Lung (tissue), 12 donors: ENCODE data around the gene FOXP1. TPM values are rescaled to one million over a fixed set of nuclear protein-coding genes. Genes with fewer than 3 reads are reported as not detected.
A peak's percentile ranks its signal among the peaks of the same experiment; 100 is the strongest.

Experiments used
- ATAC-seq: fragments of 200-7000 bp; cut with Tn5 transposase; one replicate; pipeline ENCODE4 v1.9.1; 2020; ENCODE audit warnings: moderate number of reproducible peaks; ENCODE audit not compliant: insufficient read depth, low FRiP score
- DNase-seq, 3 donors: peaks; one replicate each; pipeline ENCODE4 v3.0.0-alpha.2; 2013 to 2017
- H3K27ac ChIP-seq, 2 donors: one replicate each; pipeline ENCODE4 v1.5.1; 2013; ENCODE audit warnings: mild to moderate bottlenecking in 2 of 2, moderate library complexity in 2 of 2, control low read depth in 1 of 2, inconsistent platforms in 1 of 2, low read depth in 1 of 2, low read length in 1 of 2
- H3K27me3 ChIP-seq, 3 donors: one replicate each; pipeline ENCODE4 v1.5.1; 2013; ENCODE audit warnings: low read length in 2 of 3; ENCODE audit not compliant: control insufficient read depth in 3 of 3, insufficient read depth in 3 of 3
- H3K36me3 ChIP-seq, 4 donors: one replicate each; pipeline ENCODE4 v1.5.1; 2013; ENCODE audit warnings: low read length in 4 of 4, mild to moderate bottlenecking in 1 of 4, moderate library complexity in 1 of 4; ENCODE audit not compliant: control insufficient read depth in 4 of 4, insufficient read depth in 4 of 4
- H3K4me1 ChIP-seq, 5 donors: one replicate each; pipeline ENCODE4 v1.5.1; 2013; ENCODE audit warnings: low read length in 5 of 5, mild to moderate bottlenecking in 2 of 5, moderate library complexity in 1 of 5; ENCODE audit not compliant: control insufficient read depth in 5 of 5, insufficient read depth in 5 of 5
- H3K4me3 ChIP-seq: one replicate; pipeline ENCODE4 v1.5.1; 2013; ENCODE audit warnings: mild to moderate bottlenecking, control low read depth, moderate library complexity
- H3K9ac ChIP-seq, 2 donors: one replicate each; pipeline ENCODE4 v1.5.1; 2013; ENCODE audit warnings: low read length in 2 of 2, control low read depth in 1 of 2; ENCODE audit not compliant: insufficient read depth in 1 of 2
- H3K9me3 ChIP-seq, 4 donors: one replicate each; pipeline ENCODE4 v1.5.1; 2013; ENCODE audit warnings: low read length in 3 of 4, mild to moderate bottlenecking in 1 of 4, moderate library complexity in 1 of 4; ENCODE audit not compliant: control insufficient read depth in 4 of 4, insufficient read depth in 3 of 4
- CTCF ChIP-seq: IDR thresholded peaks from 2 replicates; pipeline ENCODE4 v1.5.1; 2012; ENCODE audit warnings: mild to moderate bottlenecking; ENCODE audit errors: control extremely low read depth, extremely low read depth
- WGBS, 2 donors: extraction: QIAGEN DNeasy Blood & Tissue Kit; methylation state at CpG; one replicate each; pipeline ENCODE4 v1.1.7; 2013; 5-methylcytosine and 5-hydroxymethylcytosine counted together
- polyA plus RNA-seq, 2 donors: library from polyadenylated mRNA; stranded (reverse); fragments of 200-250 nt; gene quantifications; one replicate each; pipeline ENCODE4 v1.2.1, GENCODE V29; 2013
- total RNA-seq, 2 donors: library from RNA; depleted of rRNA in 1 of 2; stranded (reverse); fragments of >200 nt in 1 of 2; gene quantifications; one replicate each; pipeline ENCODE4 v1.2.1, GENCODE V29; 2014 to 2021
- donor health status: control.
- donor health status: control.
- donor health status: Bipolar disorder and iron deficiency.
- donor health status: healthy.
- donor health status: DM: yes; HTN: yes; CAD: no.

The FOXP1 gene
- total and polyA plus RNA-seq, 4 donors: 13.8 to 287 (median 73.9) TPM

GRCh38 chr3:71413572-71413971 lies 170.0 kb downstream of the FOXP1 start:
- H3K9ac ChIP-seq: no peak overlapping the region
- no peak for TF ChIP-seq CTCF
- 57 to 77% methylated on average over 3 of the region's 3 CpGs for WGBS, 2 donors
- ATAC-seq (no peak), DNase-seq (no peak)
- no peaks in the 10 kb centered on the region for H3K9me3 ChIP-seq
- peaks cover 0 to 17% (median 3%) of the 10 kb centered on the region in 5 donors for H3K4me1 ChIP-seq
- H3K36me3 ChIP-seq: no peaks in the 10 kb centered on the region
- H3K4me3 ChIP-seq: no peak overlapping the region
- H3K27ac ChIP-seq: no peak overlapping the region
- H3K27me3 ChIP-seq: no peaks in the 10 kb centered on the region

- ATAC-seq (no peak), DNase-seq (no peak)
- H3K9me3 ChIP-seq: no peaks in the 10 kb centered on the region
- no peaks in the 10 kb centered on the region for H3K27me3 ChIP-seq
- no peaks in the 10 kb centered on the region for H3K36me3 ChIP-seq
- peaks cover 0 to 13% (median 7%) of the 10 kb centered on the region in 5 donors for H3K4me1 ChIP-seq
- WGBS, 2 donors: 94 to 100% methylated on average over 1 of the region's 1 CpG
- H3K4me3 ChIP-seq: no peak overlapping the region
- TF ChIP-seq CTCF: no peak
- no peak overlapping the region for H3K9ac ChIP-seq
- H3K27ac ChIP-seq: no peak overlapping the region
These were observed 174.2 kb downstream of the FOXP1 start for GRCh38 chr3:71409352-71409751.

- no peaks in the 10 kb centered on the region for H3K27me3 ChIP-seq
- ATAC-seq (no peak), DNase-seq (no peak)
- H3K9me3 ChIP-seq: no peaks in the 10 kb centered on the region
- H3K36me3 ChIP-seq: no peaks in the 10 kb centered on the region
- no peak overlapping the region for H3K27ac ChIP-seq
- TF ChIP-seq CTCF: no peak
- H3K4me3 ChIP-seq: no peak overlapping the region
- H3K9ac ChIP-seq: no peak overlapping the region
- peaks cover 0 to 13% (median 7%) of the 10 kb centered on the region in 5 donors for H3K4me1 ChIP-seq
- WGBS, 2 donors: 80 to 84% methylated on average over 2 of the region's 2 CpGs
These were observed 174.6 kb downstream of the FOXP1 start for GRCh38 chr3:71408903-71409302.

DNA sequence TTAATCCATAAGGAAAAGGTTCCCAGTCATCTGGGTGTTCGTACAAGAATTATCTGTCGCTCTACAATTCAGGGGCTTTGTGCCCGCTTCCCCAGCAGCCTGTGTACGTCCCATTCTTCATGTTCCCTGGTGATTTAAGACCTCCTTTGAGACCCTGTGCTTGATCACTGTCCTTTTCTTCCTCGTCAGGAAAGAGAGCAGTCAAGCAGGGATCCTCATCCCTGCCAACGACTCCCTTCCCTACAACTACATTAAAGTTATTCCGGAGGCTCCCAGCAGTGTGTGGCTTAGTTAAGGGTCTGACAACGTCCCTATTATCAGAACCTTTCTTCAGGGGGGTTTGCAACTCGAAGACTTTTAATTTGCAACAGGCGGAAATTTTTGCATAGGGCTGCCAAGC lies 175.7 kb downstream of the FOXP1 start:
- ATAC-seq (no peak), DNase-seq (peak in 1 of 3 donors; percentile 51)
- 68 to 82% methylated on average over 10 of the region's 10 CpGs for WGBS, 2 donors
- Histone ChIP-seq H3K4me3 (no peak overlapping the region), H3K4me1 (peaks cover 2 to 16% (median 7%) of the 10 kb centered on the region in 5 donors), H3K9ac (peak overlapping the region in 1 of 2 donors; percentile 57), H3K9me3 (no peaks in the 10 kb centered on the region), H3K27me3 (no peaks in the 10 kb centered on the region), H3K27ac (no peak overlapping the region), H3K36me3 (no peaks in the 10 kb centered on the region)
- no peak for TF ChIP-seq CTCF
